ENCODE results near the gene RASA2. TPM values are rescaled to one million over a fixed set of nuclear protein-coding genes. Genes with fewer than 3 reads are reported as not detected.
"Not testable (repeated sequence)": the region's sequence is repeated elsewhere in the genome, so short reads cannot be mapped to it uniquely, and the experiment has no call there.

RASA2 gene
- total RNA-seq, 1 donor from 2014 or later: 15.1 TPM

DNA sequence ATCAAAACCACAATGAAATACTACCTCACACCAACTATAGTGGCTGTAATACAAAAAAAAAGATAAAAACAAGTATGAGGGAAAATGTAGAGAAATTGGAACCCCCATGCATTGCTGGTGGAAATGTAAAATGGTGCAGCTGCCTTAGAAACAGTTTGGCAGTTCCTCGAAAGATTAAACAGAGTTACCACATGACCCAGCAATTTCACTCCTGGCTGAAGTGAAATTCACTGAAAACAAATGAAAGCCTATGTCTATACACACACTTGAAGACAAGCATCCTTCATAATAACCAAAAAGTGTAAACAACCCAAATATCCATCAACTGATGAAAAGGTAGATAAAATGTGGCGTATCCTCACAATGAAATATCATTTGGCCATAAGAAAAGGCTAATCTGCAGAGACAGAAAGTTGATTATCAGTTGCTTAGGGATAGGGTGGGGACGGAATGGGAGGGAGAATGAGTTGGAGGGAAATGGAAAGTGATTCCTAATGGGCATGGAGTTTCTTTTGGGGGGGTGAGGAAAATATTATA, 20.1 kb upstream of the RASA2 start:
- TF ChIP-seq, protein P1, sequence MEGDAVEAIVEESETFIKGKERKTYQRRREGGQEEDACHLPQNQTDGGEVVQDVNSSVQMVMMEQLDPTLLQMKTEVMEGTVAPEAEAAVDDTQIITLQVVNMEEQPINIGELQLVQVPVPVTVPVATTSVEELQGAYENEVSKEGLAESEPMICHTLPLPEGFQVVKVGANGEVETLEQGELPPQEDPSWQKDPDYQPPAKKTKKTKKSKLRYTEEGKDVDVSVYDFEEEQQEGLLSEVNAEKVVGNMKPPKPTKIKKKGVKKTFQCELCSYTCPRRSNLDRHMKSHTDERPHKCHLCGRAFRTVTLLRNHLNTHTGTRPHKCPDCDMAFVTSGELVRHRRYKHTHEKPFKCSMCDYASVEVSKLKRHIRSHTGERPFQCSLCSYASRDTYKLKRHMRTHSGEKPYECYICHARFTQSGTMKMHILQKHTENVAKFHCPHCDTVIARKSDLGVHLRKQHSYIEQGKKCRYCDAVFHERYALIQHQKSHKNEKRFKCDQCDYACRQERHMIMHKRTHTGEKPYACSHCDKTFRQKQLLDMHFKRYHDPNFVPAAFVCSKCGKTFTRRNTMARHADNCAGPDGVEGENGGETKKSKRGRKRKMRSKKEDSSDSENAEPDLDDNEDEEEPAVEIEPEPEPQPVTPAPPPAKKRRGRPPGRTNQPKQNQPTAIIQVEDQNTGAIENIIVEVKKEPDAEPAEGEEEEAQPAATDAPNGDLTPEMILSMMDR (conservative IDR thresholded peaks at IDR 0.05; ENCODE audit: low read depth, low read length): no peak
- no peak overlapping the region for H3K4me3 ChIP-seq (ENCODE audit: low read depth, low read length)
- DNase-seq (ENCODE audit: low read depth): no peak

DNA sequence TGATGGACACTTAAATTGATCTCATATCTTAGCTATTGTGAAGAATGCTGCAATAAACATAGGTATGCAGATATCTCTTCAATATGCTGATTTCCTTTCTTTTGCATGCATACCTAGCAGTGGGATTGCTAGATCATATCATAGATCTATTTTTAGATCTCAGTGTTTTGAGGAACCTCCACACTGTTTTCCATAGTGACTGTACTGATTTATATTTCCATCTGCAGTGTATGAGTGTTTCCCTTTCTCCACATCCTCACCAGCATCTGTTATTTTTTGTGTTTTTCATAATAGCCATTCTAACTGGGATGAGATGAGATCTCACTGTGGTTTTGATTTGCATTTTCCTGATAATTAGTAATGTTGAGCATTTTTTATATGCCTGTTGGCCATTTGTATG, 17.1 kb upstream of the RASA2 start:
- no peak overlapping the region for H3K4me3 ChIP-seq (ENCODE audit: low read depth, low read length)
- no peak for DNase-seq (ENCODE audit: low read depth)
- TF ChIP-seq, protein P1 (conservative IDR thresholded peaks at IDR 0.05; ENCODE audit: low read depth, low read length): no peak

DNA sequence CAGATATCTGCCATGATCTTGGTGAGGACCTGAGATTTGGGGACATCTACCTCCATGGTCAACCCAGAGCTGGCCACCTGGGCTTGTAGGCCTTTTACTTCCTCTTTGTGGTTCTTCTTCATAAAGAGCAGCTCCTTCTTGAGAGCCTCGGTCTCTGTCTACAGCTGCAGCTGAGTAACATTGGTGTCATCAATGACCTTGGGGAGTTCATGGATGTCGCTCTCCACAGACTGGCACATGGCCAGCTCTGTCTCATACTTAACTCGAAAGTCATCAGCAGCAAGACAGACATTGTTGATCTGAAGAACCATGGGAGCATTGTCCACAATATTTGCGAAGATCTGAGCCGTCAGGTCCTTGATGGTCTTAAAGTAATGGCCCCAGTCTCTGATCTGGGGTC, 15.7 kb upstream of the RASA2 start:
- H3K4me3 ChIP-seq (ENCODE audit: low read depth, low read length): no peak overlapping the region
- TF ChIP-seq, protein P1 (conservative IDR thresholded peaks at IDR 0.05; ENCODE audit: low read depth, low read length): no peak
- DNase-seq (ENCODE audit: low read depth): no peak

DNA sequence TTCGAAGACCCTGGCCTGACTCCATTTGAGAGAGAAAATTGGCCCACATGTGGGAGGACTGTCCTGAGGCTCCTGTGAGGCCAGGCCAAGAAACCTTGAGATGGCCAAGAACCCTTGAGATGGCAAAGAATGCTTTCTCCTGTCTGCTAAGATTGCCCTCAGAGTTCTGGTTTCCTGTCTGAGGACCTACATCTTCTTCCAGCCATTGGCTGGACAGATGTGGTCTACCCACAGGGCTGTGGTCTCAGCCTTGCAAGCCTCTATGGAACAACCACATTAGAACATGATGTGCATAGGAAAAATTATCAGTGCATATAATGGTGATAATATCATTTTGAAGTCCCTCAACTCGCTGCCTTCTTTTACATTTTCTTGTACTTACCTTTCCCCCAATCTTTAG, 10.8 kb upstream of the RASA2 start:
- no peak for DNase-seq (ENCODE audit: low read depth)
- TF ChIP-seq, protein P1 (conservative IDR thresholded peaks at IDR 0.05; ENCODE audit: low read depth, low read length): no peak
- H3K4me3 ChIP-seq (ENCODE audit: low read depth, low read length): no peak overlapping the region

DNA sequence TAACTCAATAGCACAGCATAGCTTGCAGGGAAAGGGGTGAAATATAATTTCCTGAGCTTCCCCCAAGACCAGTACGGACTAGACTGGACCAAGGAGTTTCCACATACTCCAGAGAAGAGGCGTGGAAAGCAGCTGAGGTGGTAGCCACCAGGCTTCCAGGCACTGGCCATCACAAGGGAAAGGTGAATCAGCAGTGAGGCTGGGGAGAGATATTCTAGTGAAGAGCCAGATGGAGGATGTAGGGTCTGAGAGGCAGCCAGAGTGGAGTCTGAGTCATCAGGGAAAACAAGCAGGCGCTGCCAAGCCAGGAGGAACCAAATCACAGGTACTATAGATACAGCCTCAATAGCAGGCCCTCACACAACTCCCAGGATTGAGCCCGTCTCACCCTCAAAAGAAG, 9.6 kb upstream of the RASA2 start:
- TF ChIP-seq, protein P1 (conservative IDR thresholded peaks at IDR 0.05; ENCODE audit: low read depth, low read length): no peak
- H3K4me3 ChIP-seq (ENCODE audit: low read depth, low read length): no peak overlapping the region
- peak; percentile 79 for DNase-seq (ENCODE audit: low read depth)

DNA sequence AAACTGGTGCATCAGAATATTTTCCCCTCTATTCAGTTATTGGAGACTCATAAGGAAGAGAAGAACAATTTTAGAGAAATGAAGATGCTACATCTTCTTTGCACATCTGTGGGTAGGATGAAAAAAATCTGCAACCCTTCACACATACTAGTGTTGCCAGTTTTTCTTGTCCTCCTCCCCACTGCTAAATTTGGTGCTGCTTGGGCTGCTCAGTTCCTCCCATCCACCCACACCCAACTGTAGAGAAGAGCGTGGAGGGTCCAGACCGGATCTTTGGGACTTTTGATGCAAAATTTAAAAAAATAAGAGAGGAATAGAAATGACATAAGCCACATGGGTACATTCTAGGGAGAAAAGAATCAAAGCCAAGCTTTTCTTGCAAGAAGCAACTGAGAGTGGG, 8.7 kb upstream of the RASA2 start:
- TF ChIP-seq, protein P1 (conservative IDR thresholded peaks at IDR 0.05; ENCODE audit: low read depth, low read length): no peak
- H3K4me3 ChIP-seq (ENCODE audit: low read depth, low read length): no peak overlapping the region
- no peak for DNase-seq (ENCODE audit: low read depth)

DNA sequence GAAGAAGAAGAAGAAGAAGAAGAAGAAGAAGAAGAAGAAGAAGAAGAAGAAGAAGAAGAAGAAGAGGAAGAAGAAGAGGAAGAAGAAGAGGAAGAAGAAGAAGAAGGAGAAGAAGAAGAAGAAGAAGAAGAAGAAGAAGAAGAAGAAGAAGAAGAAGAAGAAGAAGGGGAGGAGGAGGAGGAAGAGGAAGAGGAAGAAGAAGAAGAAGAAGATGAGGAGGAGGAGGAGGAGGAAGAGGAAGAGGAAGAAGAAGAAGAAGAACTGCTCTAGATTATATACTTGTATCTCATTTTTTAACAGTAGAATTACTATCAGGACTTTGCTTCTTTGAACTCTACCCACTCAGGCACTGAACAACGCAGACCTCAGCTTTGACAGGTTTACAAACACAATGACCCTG, 8.0 kb upstream of the RASA2 start:
- not testable (repeated sequence) for DNase-seq (ENCODE audit: low read depth); H3K4me3 ChIP-seq (ENCODE audit: low read depth, low read length)
